CD4-positive, alpha-beta T cell treated with Interleukin-21 for 1 hour (primary cell): ENCODE results near the gene PATJ.
"Not testable (repeated sequence)": the region's sequence is repeated elsewhere in the genome, so short reads cannot be mapped to it uniquely, and the experiment has no call there.

Source experiments
- DNase-seq: peaks from one replicate; pipeline ENCODE4 v3.0.0-alpha.2; 2020

The PATJ gene

GRCh38 chr1:61887931-61888564 lies 145.8 kb downstream of the PATJ start:
- DNase-seq: no peak

- DNase-seq: no peak
These were observed 146.5 kb downstream of the PATJ start for GRCh38 chr1:61888808-61889207.

- not testable (repeated sequence) for DNase-seq
These were observed 148.2 kb downstream of the PATJ start for GRCh38 chr1:61890435-61890834.

GRCh38 chr1:61892977-61893376 lies 150.7 kb downstream of the PATJ start:
- no peak for DNase-seq

GRCh38 chr1:61894296-61894695 lies 152.0 kb downstream of the PATJ start:
- DNase-seq: not testable (repeated sequence)

GRCh38 chr1:61895175-61895574 lies 152.9 kb downstream of the PATJ start:
- no peak for DNase-seq

GRCh38 chr1:61898658-61899057 lies 156.4 kb downstream of the PATJ start:
- DNase-seq: no peak

GRCh38 chr1:61904354-61904753 lies 162.1 kb downstream of the PATJ start:
- no peak for DNase-seq

- no peak for DNase-seq
These were observed 164.8 kb downstream of the PATJ start for GRCh38 chr1:61907102-61907501.

- no peak for DNase-seq
These were observed 167.8 kb downstream of the PATJ start for GRCh38 chr1:61910035-61910434.

GRCh38 chr1:61914823-61915482 lies 172.7 kb downstream of the PATJ start:
- DNase-seq: no peak

GRCh38 chr1:61921435-61921834 lies 179.2 kb downstream of the PATJ start:
- no peak for DNase-seq

- DNase-seq: no peak
These were observed 180.7 kb downstream of the PATJ start for GRCh38 chr1:61922950-61923480.

GRCh38 chr1:61925591-61926298 lies 183.5 kb downstream of the PATJ start:
- DNase-seq: no peak

GRCh38 chr1:61926597-61926996 lies 184.3 kb downstream of the PATJ start:
- DNase-seq: no peak

- DNase-seq: no peak
These were observed 187.9 kb downstream of the PATJ start for GRCh38 chr1:61930116-61930645.

- no peak for DNase-seq
These were observed 189.5 kb downstream of the PATJ start for GRCh38 chr1:61931587-61932279.

GRCh38 chr1:61935516-61935915 lies 193.2 kb downstream of the PATJ start:
- DNase-seq: no peak

GRCh38 chr1:61936839-61937238 lies 194.6 kb downstream of the PATJ start:
- no peak for DNase-seq

- no peak for DNase-seq
These were observed 199.5 kb downstream of the PATJ start for GRCh38 chr1:61941794-61942193.

- no peak for DNase-seq
These were observed 200.6 kb downstream of the PATJ start for GRCh38 chr1:61942856-61943255.

GRCh38 chr1:61948685-61949084 lies 206.4 kb downstream of the PATJ start:
- not testable (repeated sequence) for DNase-seq

- DNase-seq: no peak
These were observed 208.1 kb downstream of the PATJ start for GRCh38 chr1:61950418-61950817.
